Measurements from ENCODE around the gene EBF4. TPM values are rescaled to one million over a fixed set of nuclear protein-coding genes. Genes with fewer than 3 reads are reported as not detected.
"Not testable (repeated sequence)": the region's sequence is repeated elsewhere in the genome, so short reads cannot be mapped to it uniquely, and the experiment has no call there.

Gene EBF4
- total RNA-seq, 2 donors from 2014 or later, result 48.9 to 58.8 TPM

GRCh38 chr20:2672446-2672845, 20.1 kb upstream of the EBF4 start:
- H3K4me1 ChIP-seq (replicated peaks), result no peaks in the 10 kb centered on the region
- DNase-seq (ENCODE audit: low spot score), result no peak

GRCh38 chr20:2673453-2673852, 19.1 kb upstream of the EBF4 start:
- WGBS, result 89% methylated on average over 4 of the region's 4 CpGs
- Histone ChIP-seq H3K27ac (no peak overlapping the region), H3K9me3 (no peaks in the 10 kb centered on the region), H3K4me3 (no peak overlapping the region), H3K36me3 (no peaks in the 10 kb centered on the region), H3K4me1 (replicated peaks) (no peaks in the 10 kb centered on the region), H3K27me3 (replicated peaks; ENCODE audit: insufficient read depth) (no peaks in the 10 kb centered on the region)
- no peak for DNase-seq (ENCODE audit: low spot score)
- intact Hi-C loops (cut with DNase I), result no loop called here
- TF ChIP-seq, protein P1, sequence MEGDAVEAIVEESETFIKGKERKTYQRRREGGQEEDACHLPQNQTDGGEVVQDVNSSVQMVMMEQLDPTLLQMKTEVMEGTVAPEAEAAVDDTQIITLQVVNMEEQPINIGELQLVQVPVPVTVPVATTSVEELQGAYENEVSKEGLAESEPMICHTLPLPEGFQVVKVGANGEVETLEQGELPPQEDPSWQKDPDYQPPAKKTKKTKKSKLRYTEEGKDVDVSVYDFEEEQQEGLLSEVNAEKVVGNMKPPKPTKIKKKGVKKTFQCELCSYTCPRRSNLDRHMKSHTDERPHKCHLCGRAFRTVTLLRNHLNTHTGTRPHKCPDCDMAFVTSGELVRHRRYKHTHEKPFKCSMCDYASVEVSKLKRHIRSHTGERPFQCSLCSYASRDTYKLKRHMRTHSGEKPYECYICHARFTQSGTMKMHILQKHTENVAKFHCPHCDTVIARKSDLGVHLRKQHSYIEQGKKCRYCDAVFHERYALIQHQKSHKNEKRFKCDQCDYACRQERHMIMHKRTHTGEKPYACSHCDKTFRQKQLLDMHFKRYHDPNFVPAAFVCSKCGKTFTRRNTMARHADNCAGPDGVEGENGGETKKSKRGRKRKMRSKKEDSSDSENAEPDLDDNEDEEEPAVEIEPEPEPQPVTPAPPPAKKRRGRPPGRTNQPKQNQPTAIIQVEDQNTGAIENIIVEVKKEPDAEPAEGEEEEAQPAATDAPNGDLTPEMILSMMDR (IDR thresholded peaks at IDR 0.05), result no peak
- TF ChIP-seq POLR2A (IDR thresholded peaks at IDR 0.05) (no peak), POLR2AphosphoS5 (IDR thresholded peaks at IDR 0.05) (no peak)

More at GRCh38 chr20:2672446-2672845, 20.1 kb upstream of the EBF4 start:
- H3K27ac ChIP-seq, result no peak overlapping the region
- no peaks in the 10 kb centered on the region for H3K27me3 ChIP-seq (replicated peaks; ENCODE audit: insufficient read depth)
- intact Hi-C loops (cut with DNase I), result no loop called here
- no peaks in the 10 kb centered on the region for H3K36me3 ChIP-seq
- TF ChIP-seq, protein P1 (IDR thresholded peaks at IDR 0.05), result no peak
- TF ChIP-seq POLR2A (IDR thresholded peaks at IDR 0.05), result no peak
- TF ChIP-seq POLR2AphosphoS5 (IDR thresholded peaks at IDR 0.05), result no peak
- H3K4me3 ChIP-seq, result no peak overlapping the region
- no peaks in the 10 kb centered on the region for H3K9me3 ChIP-seq
- WGBS, result 69% methylated on average over 3 of the region's 3 CpGs

DNA sequence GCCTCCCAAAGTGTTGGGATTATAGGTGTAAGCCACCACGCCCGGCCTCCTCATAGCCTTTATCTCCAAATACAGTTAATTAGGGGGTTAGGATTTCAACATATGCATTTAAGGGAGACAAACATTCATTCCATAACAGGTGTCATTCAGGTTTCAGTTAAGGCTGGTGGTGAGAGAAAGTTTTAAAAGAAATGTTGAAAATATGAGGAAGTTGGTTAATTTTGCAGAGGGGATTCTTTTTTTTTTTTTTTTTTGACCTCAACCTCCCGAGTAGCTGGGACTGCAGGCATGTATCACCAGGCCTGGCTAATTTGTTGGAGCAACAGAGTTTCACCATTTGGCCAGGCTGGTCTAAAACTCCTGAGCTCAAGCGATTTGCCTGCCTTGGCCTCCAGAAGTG, 12.5 kb upstream of the EBF4 start:
- WGBS, result 82% methylated on average over 4 of the region's 4 CpGs
- Histone ChIP-seq H3K27ac (no peak overlapping the region), H3K36me3 (no peaks in the 10 kb centered on the region), H3K9me3 (no peaks in the 10 kb centered on the region), H3K4me1 (replicated peaks) (no peaks in the 10 kb centered on the region), H3K4me3 (no peak overlapping the region), H3K27me3 (replicated peaks; ENCODE audit: insufficient read depth) (no peaks in the 10 kb centered on the region)
- TF ChIP-seq POLR2AphosphoS5 (IDR thresholded peaks at IDR 0.05) (no peak), POLR2A (IDR thresholded peaks at IDR 0.05) (no peak)
- TF ChIP-seq, protein P1 (IDR thresholded peaks at IDR 0.05), result no peak
- DNase-seq (ENCODE audit: low spot score), result no peak
- intact Hi-C loops (cut with DNase I), result no loop called here

DNA sequence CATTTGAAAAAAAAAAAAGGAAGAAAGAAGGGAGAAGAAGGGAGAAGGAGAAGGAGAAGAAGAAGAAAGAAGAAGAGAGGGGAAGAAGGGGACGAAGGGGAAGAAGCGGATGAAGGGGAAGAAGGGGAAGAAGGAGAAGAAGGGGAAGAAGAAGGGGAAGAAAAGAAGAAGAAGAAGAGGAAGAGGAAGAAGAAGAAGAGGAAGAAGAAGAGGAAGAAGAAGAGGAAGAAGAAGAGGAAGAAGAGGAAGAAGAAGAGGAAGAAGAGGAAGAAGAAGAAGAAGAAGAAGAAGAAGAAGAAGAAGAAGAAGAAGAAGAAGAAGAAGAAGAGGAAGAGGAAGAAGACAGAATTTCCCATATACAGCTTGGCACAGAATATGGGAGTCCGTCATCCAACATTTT, 10.5 kb upstream of the EBF4 start:
- H3K4me3 ChIP-seq; H3K4me1 ChIP-seq (replicated peaks); H3K27me3 ChIP-seq (replicated peaks; ENCODE audit: insufficient read depth); H3K27ac ChIP-seq; H3K36me3 ChIP-seq; DNase-seq (ENCODE audit: low spot score); H3K9me3 ChIP-seq; intact Hi-C loops (cut with DNase I): not testable (repeated sequence)
- WGBS, result 86% methylated on average over 3 of the region's 3 CpGs

DNA sequence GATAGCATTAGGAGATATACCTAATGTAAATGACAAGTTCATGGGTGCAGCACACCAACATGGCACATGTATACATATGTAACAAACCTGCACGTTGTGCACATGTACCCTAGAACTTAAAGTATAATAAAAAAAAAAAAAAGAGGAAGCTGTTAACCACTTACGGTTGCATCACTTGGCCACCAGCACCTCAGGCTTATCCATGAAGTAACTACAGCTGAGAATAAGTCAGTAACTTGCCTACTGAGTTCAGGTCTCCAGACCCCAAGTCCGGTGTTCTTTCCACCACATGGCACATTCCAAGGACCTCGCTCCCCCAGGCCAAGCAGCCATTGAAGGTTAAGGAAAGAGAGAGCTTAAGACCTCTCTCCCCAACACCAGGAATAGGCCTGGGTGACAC, 7.8 kb upstream of the EBF4 start:
- DNase-seq (ENCODE audit: low spot score); H3K27me3 ChIP-seq (replicated peaks; ENCODE audit: insufficient read depth); H3K9me3 ChIP-seq; H3K27ac ChIP-seq; H3K4me3 ChIP-seq; H3K4me1 ChIP-seq (replicated peaks); H3K36me3 ChIP-seq; intact Hi-C loops (cut with DNase I): not testable (repeated sequence)
- 81% methylated on average over 4 of the region's 4 CpGs for WGBS

DNA sequence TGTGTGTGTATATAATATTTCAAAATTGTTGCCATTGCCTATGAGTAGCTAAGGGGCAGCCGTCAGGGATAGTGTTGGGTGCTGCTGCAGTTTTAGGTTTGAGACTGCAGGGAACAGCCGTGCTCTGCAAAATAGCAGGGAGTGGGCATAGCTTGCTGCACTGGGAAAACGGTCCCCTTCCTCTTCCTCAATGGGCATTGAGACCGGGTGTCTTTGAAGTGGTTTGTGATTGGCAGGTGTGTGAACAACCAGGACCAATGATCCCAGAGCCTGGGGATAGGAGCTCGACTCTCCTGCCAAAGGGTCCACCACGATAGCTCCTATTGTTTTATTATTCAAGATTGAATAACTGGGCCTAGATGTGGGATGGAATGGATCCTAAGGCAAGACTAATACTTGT, 5.1 kb upstream of the EBF4 start:
- 57% methylated on average over 6 of the region's 6 CpGs for WGBS
- Histone ChIP-seq H3K27me3 (replicated peaks; ENCODE audit: insufficient read depth) (no peaks in the 10 kb centered on the region), H3K36me3 (no peaks in the 10 kb centered on the region), H3K27ac (no peak overlapping the region), H3K4me1 (replicated peaks) (peaks cover 7% of the 10 kb centered on the region), H3K4me3 (no peak overlapping the region), H3K9me3 (no peaks in the 10 kb centered on the region)
- TF ChIP-seq POLR2A (IDR thresholded peaks at IDR 0.05), result no peak
- TF ChIP-seq, protein P1 (IDR thresholded peaks at IDR 0.05), result no peak
- no peak for TF ChIP-seq POLR2AphosphoS5 (IDR thresholded peaks at IDR 0.05)
- no peak for DNase-seq (ENCODE audit: low spot score)
- intact Hi-C loops (cut with DNase I), result no loop called here

All from prostate gland (tissue), 2 donors.